ENCODE results near the gene SFXN5.

Gene SFXN5

GRCh38 chr2:72965016-72965415, 106.5 kb downstream of the SFXN5 start:
- no peaks in the 10 kb centered on the region for H3K27me3 Mint-ChIP-seq
- no peak overlapping the region for H3K4me3 Mint-ChIP-seq
- H3K4me1 Mint-ChIP-seq, result no peaks in the 10 kb centered on the region
- ATAC-seq, result no peak
- no peak overlapping the region for H3K27ac Mint-ChIP-seq
- H3K9me3 Mint-ChIP-seq, result no peaks in the 10 kb centered on the region
- DNase-seq, result no peak
- no peaks in the 10 kb centered on the region for H3K36me3 Mint-ChIP-seq (ENCODE audit: low read depth)

GRCh38 chr2:72964146-72964525, 107.4 kb downstream of the SFXN5 start:
- ATAC-seq (no peak), DNase-seq (no peak)
- H3K4me1 Mint-ChIP-seq, result no peaks in the 10 kb centered on the region
- no peaks in the 10 kb centered on the region for H3K27me3 Mint-ChIP-seq
- no peak overlapping the region for H3K27ac Mint-ChIP-seq
- no peaks in the 10 kb centered on the region for H3K9me3 Mint-ChIP-seq
- no peak overlapping the region for H3K4me3 Mint-ChIP-seq
- H3K36me3 Mint-ChIP-seq (ENCODE audit: low read depth), result no peaks in the 10 kb centered on the region

GRCh38 chr2:72963423-72964145, 107.9 kb downstream of the SFXN5 start:
- Mint-ChIP-seq H3K27ac (no peak overlapping the region), H3K4me1 (no peaks in the 10 kb centered on the region), H3K27me3 (no peaks in the 10 kb centered on the region), H3K4me3 (no peak overlapping the region), H3K9me3 (no peaks in the 10 kb centered on the region), H3K36me3 (ENCODE audit: low read depth) (no peaks in the 10 kb centered on the region)
- DNase-seq (no peak), ATAC-seq (no peak)

GRCh38 chr2:72962911-72963310, 108.6 kb downstream of the SFXN5 start:
- Mint-ChIP-seq H3K36me3 (ENCODE audit: low read depth) (no peaks in the 10 kb centered on the region), H3K27me3 (no peaks in the 10 kb centered on the region), H3K4me1 (no peaks in the 10 kb centered on the region), H3K27ac (no peak overlapping the region), H3K9me3 (no peaks in the 10 kb centered on the region), H3K4me3 (no peak overlapping the region)
- no peak for DNase-seq
- ATAC-seq, result no peak

GRCh38 chr2:72961853-72962468, 109.6 kb downstream of the SFXN5 start:
- Mint-ChIP-seq H3K36me3 (ENCODE audit: low read depth) (no peaks in the 10 kb centered on the region), H3K27me3 (no peaks in the 10 kb centered on the region), H3K4me1 (no peaks in the 10 kb centered on the region), H3K4me3 (no peak overlapping the region), H3K9me3 (no peaks in the 10 kb centered on the region), H3K27ac (no peak overlapping the region)
- DNase-seq, result no peak
- no peak for ATAC-seq

- H3K36me3 Mint-ChIP-seq (ENCODE audit: low read depth), result no peaks in the 10 kb centered on the region
- DNase-seq, result no peak
- no peaks in the 10 kb centered on the region for H3K27me3 Mint-ChIP-seq
- no peak overlapping the region for H3K4me3 Mint-ChIP-seq
- ATAC-seq, result no peak
- H3K27ac Mint-ChIP-seq, result no peak overlapping the region
- H3K9me3 Mint-ChIP-seq, result no peaks in the 10 kb centered on the region
- no peaks in the 10 kb centered on the region for H3K4me1 Mint-ChIP-seq
These were observed 110.3 kb downstream of the SFXN5 start for GRCh38 chr2:72961036-72961720.

GRCh38 chr2:72959995-72960981, 111.2 kb downstream of the SFXN5 start:
- ATAC-seq, result no peak
- H3K36me3 Mint-ChIP-seq (ENCODE audit: low read depth), result no peaks in the 10 kb centered on the region
- no peaks in the 10 kb centered on the region for H3K4me1 Mint-ChIP-seq
- DNase-seq, result no peak
- no peak overlapping the region for H3K4me3 Mint-ChIP-seq
- H3K27me3 Mint-ChIP-seq, result no peaks in the 10 kb centered on the region
- no peaks in the 10 kb centered on the region for H3K9me3 Mint-ChIP-seq
- no peak overlapping the region for H3K27ac Mint-ChIP-seq

- ATAC-seq, result no peak
- H3K36me3 Mint-ChIP-seq (ENCODE audit: low read depth), result no peaks in the 10 kb centered on the region
- no peak overlapping the region for H3K27ac Mint-ChIP-seq
- H3K9me3 Mint-ChIP-seq, result no peaks in the 10 kb centered on the region
- no peaks in the 10 kb centered on the region for H3K27me3 Mint-ChIP-seq
- no peak for DNase-seq
- peaks cover 2% of the 10 kb centered on the region for H3K4me1 Mint-ChIP-seq
- no peak overlapping the region for H3K4me3 Mint-ChIP-seq
These were observed 112.0 kb downstream of the SFXN5 start for GRCh38 chr2:72959554-72959953.

- peaks cover 7% of the 10 kb centered on the region for H3K4me1 Mint-ChIP-seq
- no peak overlapping the region for H3K4me3 Mint-ChIP-seq
- ATAC-seq (no peak), DNase-seq (no peak)
- H3K9me3 Mint-ChIP-seq, result no peaks in the 10 kb centered on the region
- no peaks in the 10 kb centered on the region for H3K36me3 Mint-ChIP-seq (ENCODE audit: low read depth)
- no peak overlapping the region for H3K27ac Mint-ChIP-seq
- no peaks in the 10 kb centered on the region for H3K27me3 Mint-ChIP-seq
These were observed 112.7 kb downstream of the SFXN5 start for GRCh38 chr2:72958542-72959385.

- ATAC-seq (no peak), DNase-seq (no peak)
- H3K9me3 Mint-ChIP-seq, result no peaks in the 10 kb centered on the region
- H3K36me3 Mint-ChIP-seq (ENCODE audit: low read depth), result no peaks in the 10 kb centered on the region
- H3K27ac Mint-ChIP-seq, result no peak overlapping the region
- no peaks in the 10 kb centered on the region for H3K27me3 Mint-ChIP-seq
- no peak overlapping the region for H3K4me3 Mint-ChIP-seq
- H3K4me1 Mint-ChIP-seq, result peaks cover 11% of the 10 kb centered on the region
These were observed 114.6 kb downstream of the SFXN5 start for GRCh38 chr2:72956936-72957335.

- H3K9me3 Mint-ChIP-seq, result no peaks in the 10 kb centered on the region
These were observed 115.5 kb downstream of the SFXN5 start for GRCh38 chr2:72956050-72956395.

GRCh38 chr2:72955228-72956049, 116.1 kb downstream of the SFXN5 start:
- Mint-ChIP-seq H3K4me1 (peaks cover 11% of the 10 kb centered on the region), H3K27me3 (no peaks in the 10 kb centered on the region), H3K9me3 (no peaks in the 10 kb centered on the region), H3K27ac (no peak overlapping the region), H3K4me3 (no peak overlapping the region), H3K36me3 (ENCODE audit: low read depth) (no peaks in the 10 kb centered on the region)
- DNase-seq (no peak), ATAC-seq (no peak)

More at GRCh38 chr2:72956050-72956395, 115.5 kb downstream of the SFXN5 start:
- no peak overlapping the region for H3K27ac Mint-ChIP-seq
- no peak for ATAC-seq
- DNase-seq, result no peak
- H3K27me3 Mint-ChIP-seq, result no peaks in the 10 kb centered on the region
- H3K4me3 Mint-ChIP-seq, result no peak overlapping the region
- peaks cover 11% of the 10 kb centered on the region for H3K4me1 Mint-ChIP-seq
- no peaks in the 10 kb centered on the region for H3K36me3 Mint-ChIP-seq (ENCODE audit: low read depth)

Data from activated naive CD8-positive, alpha-beta T cell treated with anti-CD3 and anti-CD28 coated beads, Interleukin-2, amount 50 U/mL, for 24 hours (primary cell).